PC-3 (cell line): ENCODE data around the gene FAM13A. TPM values are rescaled to one million over a fixed set of nuclear protein-coding genes. Genes with fewer than 3 reads are reported as not detected.

Experiments
- ATAC-seq: fragments of 200-7000 bp; cut with Tn5 transposase; 2 replicates; pipeline ENCODE4 v1.9.1; 2020; ENCODE audit warnings: mild to moderate bottlenecking, moderate library complexity
- BruUV-seq: library from RNA; stranded (reverse); fragments of 400-500 nt; replicated peaks from 2 replicates; lab custom pipeline; 2021; lab: Mats Ljungman, UMichigan
- CTCF ChIA-PET: fragments of 300-600 bp; sonication (Branson Sonifier 250); formaldehyde crosslinking; loops from one replicate; lab custom pipeline; 2022; ENCODE audit warnings: antibody characterized with exemption; lab: Charles Lee
- POLR2A ChIA-PET: fragments of 300-600 bp; sonication (Branson Sonifier 250); formaldehyde crosslinking; loops from one replicate; lab custom pipeline; 2022; ENCODE audit warnings: antibody characterized with exemption; ENCODE audit not compliant: unreplicated experiment; lab: Charles Lee
- DNase-seq: peaks from one replicate; pipeline ENCODE4 v3.0.0-alpha.2; 2015
- H2AFZ ChIP-seq: fragments of 300-600 bp; sonication (generic); 2 replicates; pipeline ENCODE4 v1.6.0; 2016; ENCODE audit warnings: antibody characterized with exemption, low read length
- H3F3A ChIP-seq: fragments of 300-600 bp; sonication (generic); one replicate; pipeline ENCODE4 v1.6.0; 2017; ENCODE audit warnings: antibody characterized with exemption, low read length, control low read depth, mild to moderate bottlenecking; ENCODE audit not compliant: unreplicated experiment
- H3K27ac ChIP-seq: fragments of 300-600 bp; sonication (generic); 2 replicates; pipeline ENCODE4 v1.5.1; 2016; ENCODE audit warnings: mild to moderate bottlenecking, low read length
- H3K27me3 ChIP-seq: fragments of 300-600 bp; sonication (generic); 2 replicates; pipeline ENCODE4 v1.6.1; 2016; ENCODE audit warnings: low read length, mixed read lengths
- H3K36me3 ChIP-seq: fragments of 300-600 bp; sonication (generic); 2 replicates; pipeline ENCODE4 v1.6.1; 2016; ENCODE audit warnings: low read depth, mixed run types, low read length, mixed read lengths
- H3K4me1 ChIP-seq: fragments of 300-600 bp; sonication (generic); 2 replicates; pipeline ENCODE4 v1.5.1; 2016; ENCODE audit warnings: low read length; ENCODE audit not compliant: insufficient read depth
- H3K4me2 ChIP-seq: fragments of 300-600 bp; sonication (generic); 2 replicates; pipeline ENCODE4 v1.6.0; 2016; ENCODE audit warnings: low read length
- H3K4me3 ChIP-seq: fragments of 300-600 bp; sonication (generic); 2 replicates; pipeline ENCODE4 v1.5.1; 2016; ENCODE audit warnings: mild to moderate bottlenecking, low read length, mixed read lengths
- H3K79me2 ChIP-seq: fragments of 300-600 bp; sonication (generic); 2 replicates; pipeline ENCODE4 v1.6.1; 2017; ENCODE audit warnings: low read length, mixed read lengths
- H3K9ac ChIP-seq: fragments of 300-600 bp; sonication (generic); 2 replicates; pipeline ENCODE4 v1.6.0; 2016; ENCODE audit warnings: mild to moderate bottlenecking, low read length
- H3K9me2 ChIP-seq: fragments of 300-600 bp; sonication (generic); replicated peaks from 2 replicates; pipeline ENCODE4 v1.6.1; 2016; ENCODE audit warnings: mixed run types, low read length, mixed read lengths
- H3K9me3 ChIP-seq: fragments of 300-600 bp; sonication (generic); 2 replicates; pipeline ENCODE4 v1.6.1; 2016; ENCODE audit warnings: low read length, mixed read lengths
- H4K20me1 ChIP-seq: fragments of 300-600 bp; sonication (generic); 2 replicates; pipeline ENCODE4 v1.6.1; 2016; ENCODE audit warnings: low read length, mixed read lengths
- CTCF ChIP-seq: fragments of 300-600 bp; sonication (generic); conservative IDR thresholded peaks from 2 replicates; pipeline ENCODE4 v1.5.1; 2017; ENCODE audit warnings: antibody characterized with exemption, low read depth, mild to moderate bottlenecking, low read length
- EZH2 ChIP-seq: fragments of 300-600 bp; sonication (generic); IDR thresholded peaks from one replicate; pipeline ENCODE4 v1.6.1; 2017; ENCODE audit warnings: antibody characterized with exemption, mild to moderate bottlenecking, low read length; ENCODE audit not compliant: unreplicated experiment
- EZH2phosphoT487 ChIP-seq: fragments of 300-600 bp; sonication (generic); IDR thresholded peaks from 2 replicates; pipeline ENCODE4 v1.6.1; 2018; ENCODE audit warnings: mild to moderate bottlenecking, antibody characterized with exemption, low read length, borderline replicate concordance
- intact Hi-C: fragments of 100-400 bp; cut with micrococcal nuclease; formaldehyde crosslinking; loops from 2 replicates; pipeline ENCODE4 v1.9.0; 2023
- total RNA-seq: library from RNA; depleted of rRNA; stranded (reverse); fragments of >200 nt; gene quantifications from 2 replicates; pipeline ENCODE4 v1.2.3, GENCODE V29; 2014

The FAM13A gene
- total RNA-seq, 1 experiment from 2014 or later, result 8.6 TPM

- ChIA-PET POLR2A (no interaction called here), CTCF (no interaction called here)
- Histone ChIP-seq H3K4me1 (no peaks in the 10 kb centered on the region), H3K9me2 (no peaks in the 10 kb centered on the region), H3K27me3 (no peaks in the 10 kb centered on the region), H4K20me1 (no peaks in the 10 kb centered on the region), H3K4me3 (no peak overlapping the region), H3K36me3 (peaks cover 6% of the 10 kb centered on the region; the same call in 1 of the 2 replicates), H3F3A (no peaks in the 10 kb centered on the region), H3K9me3 (no peaks in the 10 kb centered on the region), H3K79me2 (no peaks in the 10 kb centered on the region), H3K27ac (no peak overlapping the region), H3K4me2 (no peak overlapping the region), H2AFZ (no peak overlapping the region), H3K9ac (no peak overlapping the region)
- no peak for TF ChIP-seq EZH2
- TF ChIP-seq CTCF, result no peak
- no peak for TF ChIP-seq EZH2phosphoT487
- no TSS peak for BruUV-seq
- no peak for ATAC-seq
- DNase-seq, result no peak
- intact Hi-C loops, result no loop called here
Observed at GRCh38 chr4:88744609-88745008, 312.4 kb downstream of the FAM13A start.

- no peak overlapping the region for H3K9ac ChIP-seq
Observed at GRCh38 chr4:88743696-88744095, 313.3 kb downstream of the FAM13A start.

More at GRCh38 chr4:88743696-88744095, 313.3 kb downstream of the FAM13A start:
- intact Hi-C loops, result no loop called here
- no peak for TF ChIP-seq EZH2
- TF ChIP-seq EZH2phosphoT487, result no peak
- no peak for TF ChIP-seq CTCF
- H3K4me1 ChIP-seq, result no peaks in the 10 kb centered on the region
- DNase-seq, result no peak
- H2AFZ ChIP-seq, result no peak overlapping the region
- ChIA-PET CTCF (no interaction called here), POLR2A (no interaction called here)
- no peaks in the 10 kb centered on the region for H3K9me3 ChIP-seq
- no TSS peak for BruUV-seq
- H3K36me3 ChIP-seq, result peaks cover 5% of the 10 kb centered on the region; the same call in 1 of the 2 replicates
- H3K9me2 ChIP-seq, result no peaks in the 10 kb centered on the region
- ATAC-seq, result no peak
- no peak overlapping the region for H3K27ac ChIP-seq
- no peaks in the 10 kb centered on the region for H3F3A ChIP-seq
- no peaks in the 10 kb centered on the region for H3K79me2 ChIP-seq
- H3K27me3 ChIP-seq, result no peaks in the 10 kb centered on the region
- H3K4me3 ChIP-seq, result no peak overlapping the region
- H3K4me2 ChIP-seq, result no peak overlapping the region
- no peaks in the 10 kb centered on the region for H4K20me1 ChIP-seq
